Right atrium auricular region (tissue), 2 donors: ENCODE results near the gene HIC2. TPM values are rescaled to one million over a fixed set of nuclear protein-coding genes. Genes with fewer than 3 reads are reported as not detected.
A peak's percentile ranks its signal among the peaks of the same experiment; 100 is the strongest.
"Not testable (repeated sequence)": the region's sequence is repeated elsewhere in the genome, so short reads cannot be mapped to it uniquely, and the experiment has no call there.

Experiments
- DNase-seq: peaks from one replicate; pipeline ENCODE4 v3.0.0-alpha.2; 2019; ENCODE audit warnings: low spot score
- H3K27ac ChIP-seq, 2 donors: fragments of 200-600 bp; sonication (generic); 1 replicate in 1 of 2; 2 replicates in 1 of 2; pipeline ENCODE4 v1.5.1; 2016 to 2019
- H3K27me3 ChIP-seq, 2 donors: fragments of 200-600 bp; sonication (generic); one replicate each; pipeline versions ENCODE4 v1.5.1 to v1.6.0; 2017 to 2019
- H3K36me3 ChIP-seq: fragments of 200-600 bp; sonication (generic); one replicate; pipeline ENCODE4 v1.5.1; 2016
- H3K4me1 ChIP-seq, 2 donors: fragments of 200-600 bp; sonication (generic); one replicate each; pipeline versions ENCODE4 v1.5.1 to v1.6.0; 2017 to 2019
- H3K4me3 ChIP-seq, 2 donors: fragments of 200-600 bp; sonication (generic); 1 replicate in 1 of 2; 2 replicates in 1 of 2; pipeline ENCODE4 v1.5.1; 2017 to 2019; ENCODE audit warnings: mild to moderate bottlenecking in 1 of 2, moderate library complexity in 1 of 2
- H3K9me3 ChIP-seq, 2 donors: fragments of 200-600 bp; sonication (generic); one replicate each; pipeline ENCODE4 v1.5.1; 2019
- total RNA-seq, 2 donors: library from RNA; depleted of rRNA; stranded (reverse); fragments of >200 nt; gene quantifications; one replicate each; pipeline ENCODE4 v1.1.0, GENCODE V29; 2016

Gene HIC2, protein sequence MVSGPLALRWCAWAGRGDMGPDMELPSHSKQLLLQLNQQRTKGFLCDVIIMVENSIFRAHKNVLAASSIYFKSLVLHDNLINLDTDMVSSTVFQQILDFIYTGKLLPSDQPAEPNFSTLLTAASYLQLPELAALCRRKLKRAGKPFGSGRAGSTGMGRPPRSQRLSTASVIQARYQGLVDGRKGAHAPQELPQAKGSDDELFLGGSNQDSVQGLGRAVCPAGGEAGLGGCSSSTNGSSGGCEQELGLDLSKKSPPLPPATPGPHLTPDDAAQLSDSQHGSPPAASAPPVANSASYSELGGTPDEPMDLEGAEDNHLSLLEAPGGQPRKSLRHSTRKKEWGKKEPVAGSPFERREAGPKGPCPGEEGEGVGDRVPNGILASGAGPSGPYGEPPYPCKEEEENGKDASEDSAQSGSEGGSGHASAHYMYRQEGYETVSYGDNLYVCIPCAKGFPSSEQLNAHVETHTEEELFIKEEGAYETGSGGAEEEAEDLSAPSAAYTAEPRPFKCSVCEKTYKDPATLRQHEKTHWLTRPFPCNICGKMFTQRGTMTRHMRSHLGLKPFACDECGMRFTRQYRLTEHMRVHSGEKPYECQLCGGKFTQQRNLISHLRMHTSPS
- 1 to 10 TPM; 1.8 to 3.3 TPM for total RNA-seq

DNA sequence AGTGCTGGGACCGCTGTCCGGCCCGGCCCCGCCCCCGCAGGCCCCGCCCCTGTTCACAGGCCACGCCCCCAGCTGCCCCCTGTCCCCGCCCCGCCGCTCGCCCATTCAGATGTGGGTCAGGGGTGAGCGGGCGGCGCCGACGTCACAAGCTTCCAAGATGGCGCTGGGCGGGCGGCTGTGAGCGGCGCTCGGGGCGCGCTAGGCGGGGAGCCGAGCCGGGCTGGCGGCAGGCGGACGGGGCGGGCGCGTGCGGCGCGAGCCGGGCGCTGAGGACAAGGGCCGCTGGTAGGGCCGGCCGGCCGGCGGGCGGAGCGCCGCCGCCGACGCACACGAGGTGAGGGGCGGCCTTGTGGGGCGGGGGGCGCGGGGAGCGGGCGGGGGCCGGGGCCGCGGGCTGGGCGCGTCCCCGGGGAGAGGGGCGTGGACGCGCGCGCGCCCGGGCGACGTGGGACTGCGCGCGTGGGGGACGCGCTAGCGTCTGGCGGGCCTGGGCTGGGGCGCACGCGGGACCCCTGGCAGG is at the start of gene HIC2:
TSS of gene HIC2 (plus strand) at position 145 of the 520 bp plus-strand sequence. CDS start 25,461 bp downstream, outside the sequence.
- not testable (repeated sequence) for H3K27me3 ChIP-seq, H3K9me3 ChIP-seq, DNase-seq, H3K4me1 ChIP-seq, H3K36me3 ChIP-seq, H3K27ac ChIP-seq
- peak within 1 kb of the TSS; percentile 32 to 53 for H3K4me3 ChIP-seq

DNA sequence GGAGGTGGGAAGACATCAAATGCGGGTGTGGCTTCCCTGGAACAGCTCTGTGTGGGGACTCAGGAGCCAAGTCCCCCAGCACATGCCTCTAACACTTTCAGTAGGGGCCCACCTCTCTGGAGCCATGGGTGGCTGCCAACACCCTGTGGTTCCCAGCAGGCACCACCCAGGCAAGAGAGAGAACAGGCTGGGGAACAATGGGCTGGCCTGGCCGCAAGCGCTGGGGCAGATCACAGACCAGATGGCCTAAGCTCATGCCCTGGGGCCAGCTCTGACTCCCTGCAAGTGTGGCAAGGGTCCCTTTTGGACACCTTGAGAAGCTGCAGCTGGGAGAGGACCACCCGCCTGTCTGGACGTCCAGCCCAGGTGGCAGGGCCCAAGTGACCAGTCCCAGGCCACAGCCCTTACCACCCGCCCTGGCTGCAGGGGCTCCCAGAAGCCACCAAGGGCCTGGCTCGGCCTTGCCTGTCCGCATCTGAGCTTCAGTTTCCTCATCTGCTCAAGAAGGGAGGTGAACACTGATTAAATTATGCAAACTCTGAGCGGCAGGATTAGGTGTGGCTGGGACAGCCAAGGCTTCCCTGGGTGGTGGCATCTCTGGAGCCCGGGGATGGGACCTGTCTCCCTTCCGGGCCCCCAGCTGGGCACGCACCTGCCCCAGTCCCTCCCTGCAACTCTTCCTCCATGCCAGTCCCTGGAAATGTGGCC is 48.4 kb upstream of the HIC2 start:
- DNase-seq: not testable (repeated sequence)

DNA sequence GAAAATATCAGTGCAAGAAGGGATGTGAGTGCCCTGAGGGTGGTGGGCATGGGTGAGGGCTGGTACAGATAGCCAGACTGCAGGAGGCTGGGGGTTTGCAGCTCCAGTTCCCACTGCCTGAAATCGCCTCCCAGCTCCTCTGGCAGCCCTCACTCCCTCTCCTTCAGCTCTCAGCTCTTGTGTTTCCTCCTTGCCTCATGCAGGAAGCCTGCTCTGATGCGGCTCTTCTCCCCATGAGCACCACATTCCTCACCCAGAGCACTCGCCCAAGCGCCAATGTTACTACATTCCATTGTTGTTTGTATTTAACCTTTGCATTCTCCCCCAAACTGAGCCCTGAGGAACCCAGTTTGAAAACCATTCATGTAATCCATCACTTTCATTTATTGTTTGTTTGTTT is 41.3 kb upstream of the HIC2 start:
- H3K27ac ChIP-seq, H3K27me3 ChIP-seq, H3K4me1 ChIP-seq, H3K4me3 ChIP-seq, H3K36me3 ChIP-seq, H3K9me3 ChIP-seq, DNase-seq: not testable (repeated sequence)

More for the DNA sequence above, 48.4 kb upstream of the HIC2 start:
- not testable (repeated sequence) for H3K9me3 ChIP-seq, H3K27me3 ChIP-seq, H3K4me3 ChIP-seq, H3K27ac ChIP-seq, H3K36me3 ChIP-seq, H3K4me1 ChIP-seq

DNA sequence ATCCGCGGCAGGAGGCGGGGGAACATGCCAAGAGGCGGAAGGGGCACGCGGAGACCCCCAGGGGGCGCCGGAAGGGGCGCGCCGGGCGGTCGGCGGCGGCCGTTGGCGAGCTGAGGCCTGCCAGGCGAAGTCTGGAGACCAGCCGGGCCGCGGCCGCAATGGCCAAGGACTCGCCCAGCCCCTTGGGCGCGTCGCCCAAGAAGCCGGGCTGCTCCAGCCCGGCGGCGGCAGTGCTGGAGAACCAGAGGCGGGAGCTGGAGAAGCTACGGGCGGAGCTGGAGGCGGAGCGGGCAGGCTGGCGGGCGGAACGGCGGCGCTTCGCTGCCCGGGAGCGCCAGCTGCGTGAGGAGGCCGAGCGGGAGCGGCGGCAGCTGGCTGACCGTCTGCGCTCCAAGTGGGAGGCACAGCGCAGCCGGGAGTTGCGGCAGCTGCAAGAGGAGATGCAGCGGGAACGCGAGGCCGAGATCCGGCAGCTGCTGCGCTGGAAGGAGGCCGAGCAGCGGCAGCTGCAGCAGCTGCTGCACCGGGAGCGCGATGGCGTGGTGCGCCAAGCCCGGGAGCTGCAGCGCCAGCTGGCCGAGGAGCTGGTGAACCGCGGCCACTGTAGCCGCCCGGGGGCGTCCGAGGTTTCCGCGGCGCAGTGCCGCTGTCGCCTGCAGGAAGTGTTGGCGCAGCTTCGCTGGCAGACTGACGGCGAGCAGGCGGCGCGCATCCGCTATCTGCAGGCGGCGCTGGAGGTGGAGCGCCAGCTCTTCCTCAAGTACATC is 33.3 kb upstream of the HIC2 start, which contains the start of gene RIMBP3B:
TSS of gene RIMBP3B (plus strand) at position 51 of the 767 bp plus-strand sequence. CDS start at position 159, 108 bp downstream.
- H3K27me3 ChIP-seq, H3K9me3 ChIP-seq, H3K36me3 ChIP-seq, H3K4me3 ChIP-seq, H3K4me1 ChIP-seq, H3K27ac ChIP-seq, DNase-seq: not testable (repeated sequence)

DNA sequence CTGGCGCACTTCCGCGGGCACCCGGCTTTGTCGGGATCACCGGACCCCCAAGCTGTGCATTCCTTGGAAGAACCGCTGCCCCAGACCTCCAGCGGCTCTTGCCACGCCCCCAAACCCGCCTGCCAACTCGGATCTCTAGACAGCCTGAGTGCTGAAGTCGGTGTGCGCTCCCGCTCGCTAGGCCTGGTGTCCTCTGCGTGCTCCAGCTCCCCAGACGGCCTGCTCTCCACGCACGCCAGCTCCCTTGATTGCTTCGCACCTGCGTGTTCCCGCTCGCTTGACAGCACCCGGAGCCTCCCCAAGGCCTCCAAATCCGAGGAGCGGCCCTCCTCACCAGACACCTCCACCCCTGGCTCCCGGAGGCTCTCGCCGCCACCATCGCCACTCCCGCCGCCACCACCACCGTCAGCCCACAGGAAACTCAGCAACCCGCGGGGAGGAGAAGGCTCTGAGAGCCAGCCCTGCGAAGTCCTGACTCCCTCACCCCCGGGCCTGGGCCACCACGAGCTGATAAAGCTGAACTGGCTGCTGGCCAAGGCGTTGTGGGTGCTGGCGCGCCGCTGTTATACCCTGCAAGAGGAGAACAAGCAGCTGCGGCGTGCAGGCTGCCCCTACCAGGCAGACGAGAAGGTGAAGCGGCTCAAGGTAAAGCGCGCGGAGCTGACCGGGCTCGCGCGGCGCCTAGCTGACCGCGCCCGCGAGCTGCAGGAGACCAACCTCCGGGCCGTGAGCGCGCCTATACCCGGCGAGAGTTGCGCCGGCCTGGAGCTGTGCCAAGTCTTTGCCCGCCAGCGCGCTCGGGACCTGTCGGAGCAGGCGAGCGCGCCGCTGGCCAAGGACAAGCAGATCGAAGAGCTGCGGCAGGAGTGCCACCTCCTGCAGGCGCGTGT is 32.5 kb upstream of the HIC2 start:
- not testable (repeated sequence) for H3K27ac ChIP-seq, H3K36me3 ChIP-seq, DNase-seq, H3K4me3 ChIP-seq, H3K27me3 ChIP-seq, H3K4me1 ChIP-seq, H3K9me3 ChIP-seq

DNA sequence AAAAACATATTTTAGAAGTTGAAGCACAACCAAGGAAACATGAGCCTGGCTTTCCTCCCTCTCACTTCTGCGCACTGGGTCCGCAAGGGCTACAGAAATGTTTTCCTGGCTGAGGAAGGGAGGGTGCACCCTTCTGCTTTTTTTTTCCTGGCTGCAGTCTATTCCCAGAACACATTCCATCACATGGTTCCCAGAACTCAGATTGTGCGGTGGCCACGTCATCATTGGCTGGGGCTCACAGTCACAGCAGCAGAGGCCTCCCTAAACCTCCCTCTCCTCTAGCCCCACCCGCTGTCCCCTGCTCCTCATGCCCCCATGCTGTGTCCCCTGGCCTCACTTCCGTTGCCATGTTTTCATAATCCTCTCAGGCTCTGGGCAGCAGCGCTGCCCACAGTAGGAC is 27.7 kb upstream of the HIC2 start:
- H3K4me3 ChIP-seq, H3K27me3 ChIP-seq, H3K36me3 ChIP-seq, DNase-seq, H3K9me3 ChIP-seq, H3K27ac ChIP-seq, H3K4me1 ChIP-seq: not testable (repeated sequence)

DNA sequence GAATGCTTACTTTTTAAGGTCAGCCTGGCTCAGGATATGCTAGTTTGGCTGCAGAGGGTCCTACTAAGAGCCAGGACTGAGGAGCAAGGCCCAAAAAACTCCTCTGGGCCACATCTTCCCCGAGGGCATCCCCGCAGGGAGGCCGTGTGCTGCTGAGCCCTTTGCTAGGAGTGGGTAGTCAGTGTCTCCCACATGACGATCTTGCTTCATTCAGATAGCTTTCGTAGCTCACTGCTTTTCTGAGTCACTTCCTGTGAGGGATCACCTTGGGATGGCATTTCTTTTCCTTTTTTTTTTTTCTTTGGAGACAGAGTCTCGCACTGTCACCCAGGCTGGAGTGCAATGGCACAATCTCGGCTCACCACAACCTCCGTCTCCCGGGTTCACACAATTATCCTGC is 27.2 kb upstream of the HIC2 start:
- not testable (repeated sequence) for H3K4me3 ChIP-seq, H3K27me3 ChIP-seq, H3K4me1 ChIP-seq, DNase-seq, H3K36me3 ChIP-seq, H3K9me3 ChIP-seq, H3K27ac ChIP-seq

DNA sequence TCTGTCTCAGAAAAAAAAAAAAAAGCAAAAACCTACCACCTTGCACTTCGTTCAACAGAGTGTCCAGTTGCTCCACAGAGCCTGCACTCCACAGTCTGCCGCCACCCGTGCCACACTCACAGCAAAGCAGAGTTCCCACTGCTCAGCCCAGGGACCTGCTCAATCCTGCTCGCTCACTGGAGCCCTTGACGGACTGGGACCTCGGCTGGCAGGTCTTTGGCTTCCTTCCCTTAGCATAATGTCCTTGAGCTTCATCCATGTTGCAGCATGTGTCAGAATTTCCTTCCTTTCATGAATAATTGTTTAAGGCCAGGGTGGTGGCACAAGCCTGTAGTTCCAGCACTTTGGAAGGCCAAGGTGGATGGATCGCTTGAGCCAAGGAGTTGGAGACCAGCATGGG is 22.6 kb upstream of the HIC2 start:
- DNase-seq, H3K36me3 ChIP-seq, H3K27ac ChIP-seq, H3K4me1 ChIP-seq, H3K4me3 ChIP-seq, H3K9me3 ChIP-seq, H3K27me3 ChIP-seq: not testable (repeated sequence)

DNA sequence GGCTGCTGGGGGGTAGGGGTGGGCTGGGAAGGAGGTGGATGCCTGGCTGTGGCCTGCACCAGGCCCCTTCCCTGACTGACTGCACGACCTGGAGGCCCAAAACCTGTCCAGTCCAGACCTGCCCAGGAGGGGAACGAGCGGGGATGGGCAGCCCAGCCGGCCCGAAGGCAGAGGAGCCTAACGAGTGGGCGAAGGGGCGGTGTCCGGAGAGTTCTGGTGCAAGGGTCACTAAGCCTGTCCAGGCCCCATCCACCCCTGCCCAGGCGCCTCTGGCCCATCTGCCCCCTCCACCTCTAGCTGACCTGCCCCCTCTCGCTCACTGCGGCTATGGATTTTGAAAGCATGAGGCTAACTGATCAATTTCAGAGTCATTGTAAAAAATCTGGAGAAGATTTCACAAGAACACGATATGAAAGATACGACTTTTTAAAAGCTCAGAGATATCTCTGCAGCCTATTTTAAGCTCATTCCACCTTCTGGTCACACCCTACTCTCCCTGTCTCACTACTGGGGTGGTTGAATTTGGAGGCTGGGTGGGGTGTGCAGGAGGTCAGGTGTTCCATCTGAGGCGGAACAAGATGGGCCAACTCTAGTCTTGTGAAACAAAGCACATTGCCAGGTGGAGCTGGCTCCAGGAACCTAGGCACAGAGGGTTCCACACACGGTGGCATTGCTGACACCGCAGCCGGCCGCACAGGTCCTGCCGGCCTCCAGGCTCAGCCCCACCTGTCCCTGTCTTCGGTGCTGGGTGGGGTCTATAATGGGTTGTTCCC is 15.8 kb upstream of the HIC2 start:
- not testable (repeated sequence) for DNase-seq, H3K27me3 ChIP-seq, H3K27ac ChIP-seq, H3K9me3 ChIP-seq, H3K4me1 ChIP-seq, H3K4me3 ChIP-seq, H3K36me3 ChIP-seq

DNA sequence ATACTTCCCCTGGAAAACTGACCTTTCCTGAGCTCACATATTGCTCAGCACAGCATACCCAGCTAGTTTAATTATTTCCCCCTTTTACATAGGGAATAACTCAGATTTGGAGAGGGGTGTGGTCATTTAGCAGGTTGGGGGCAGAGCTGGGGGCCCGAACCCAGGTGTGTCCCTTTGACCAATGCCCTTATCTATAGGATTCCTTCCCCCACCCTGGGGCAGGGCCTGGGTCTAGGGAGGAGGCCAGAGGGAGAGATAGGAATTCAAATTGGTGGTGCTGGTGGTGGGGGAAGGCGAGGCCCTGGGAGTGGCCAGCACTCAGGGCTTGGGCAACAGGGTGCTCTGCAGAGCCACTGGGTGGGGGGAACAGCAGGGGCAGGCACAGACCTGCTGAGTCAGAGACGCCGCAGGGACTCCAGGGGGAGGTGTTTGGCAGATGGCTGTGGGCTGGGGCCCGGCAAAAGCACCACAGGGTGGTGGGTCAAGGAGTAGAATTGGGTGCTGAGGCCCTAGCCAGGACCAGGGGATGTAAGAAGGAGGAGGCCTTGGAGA is 14.3 kb upstream of the HIC2 start:
- H3K9me3 ChIP-seq, H3K4me1 ChIP-seq, H3K27me3 ChIP-seq, H3K27ac ChIP-seq, DNase-seq, H3K36me3 ChIP-seq, H3K4me3 ChIP-seq: not testable (repeated sequence)

DNA sequence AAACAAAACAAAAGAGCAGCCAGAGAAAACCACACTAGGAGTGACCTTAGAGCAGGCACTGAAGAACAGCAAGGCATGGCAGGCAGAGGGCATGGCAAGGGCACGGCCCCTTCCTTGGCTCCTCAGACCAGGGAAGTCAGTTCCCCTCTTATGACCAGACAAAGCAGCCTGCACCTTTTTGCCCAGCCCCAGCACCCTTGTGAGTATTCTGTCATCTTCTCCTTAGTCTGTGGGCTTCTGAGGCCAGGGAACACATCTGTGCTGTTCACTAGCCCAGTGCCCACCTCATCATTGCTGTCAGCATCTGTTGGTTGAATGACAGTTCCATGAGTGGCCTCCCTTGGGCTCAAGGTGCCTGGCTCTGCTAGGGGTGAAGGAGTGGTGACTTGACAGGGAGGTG is 10.0 kb upstream of the HIC2 start:
- not testable (repeated sequence) for DNase-seq, H3K4me3 ChIP-seq, H3K9me3 ChIP-seq, H3K27me3 ChIP-seq, H3K27ac ChIP-seq, H3K4me1 ChIP-seq, H3K36me3 ChIP-seq

DNA sequence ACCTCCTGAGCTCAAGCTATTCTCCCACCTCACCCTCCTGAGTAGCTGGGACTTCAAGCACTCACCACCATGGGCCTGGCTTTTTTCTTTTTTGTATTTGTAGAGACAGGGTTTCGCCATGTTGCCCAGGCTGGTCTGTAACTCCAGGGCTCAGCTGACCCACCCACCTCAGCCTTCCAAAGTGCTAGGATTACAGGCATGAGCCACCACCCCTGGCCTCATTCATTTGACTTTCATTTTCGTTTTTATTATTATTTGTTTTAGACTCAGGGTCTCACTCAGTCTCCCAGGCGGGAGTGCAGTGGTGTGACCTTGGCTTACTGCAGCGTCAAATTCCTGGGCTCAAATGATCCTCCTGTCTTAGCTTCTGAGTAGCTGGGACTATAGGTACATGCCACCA is 9.4 kb upstream of the HIC2 start:
- not testable (repeated sequence) for H3K4me1 ChIP-seq, H3K36me3 ChIP-seq, DNase-seq, H3K27ac ChIP-seq, H3K27me3 ChIP-seq, H3K9me3 ChIP-seq, H3K4me3 ChIP-seq

DNA sequence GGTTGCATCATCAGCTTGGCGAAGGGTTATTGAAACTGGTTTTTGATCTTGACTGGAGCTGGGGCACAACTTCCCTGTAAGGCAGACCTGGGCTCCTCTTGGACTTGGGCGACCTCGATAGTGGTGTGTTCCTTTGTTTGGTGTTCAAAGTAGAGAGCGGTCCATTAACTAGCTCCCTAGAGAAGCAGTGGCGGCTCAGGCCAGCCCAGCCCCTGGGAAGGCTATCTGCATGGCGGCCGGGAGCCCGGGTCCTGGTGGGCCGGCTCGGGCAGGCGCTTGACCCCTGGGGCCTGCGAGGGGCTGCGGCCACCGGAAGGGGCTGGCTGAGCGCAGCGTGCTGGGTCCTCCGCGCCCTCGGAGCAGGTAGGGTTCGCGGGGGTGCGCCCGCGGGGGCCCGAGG is 796 bp upstream of the HIC2 start:
- DNase-seq, H3K4me3 ChIP-seq, H3K9me3 ChIP-seq, H3K27ac ChIP-seq, H3K27me3 ChIP-seq, H3K36me3 ChIP-seq, H3K4me1 ChIP-seq: not testable (repeated sequence)
